Measurements from ENCODE around the gene SSTR5. TPM values are rescaled to one million over a fixed set of nuclear protein-coding genes. Genes with fewer than 3 reads are reported as not detected.
A peak's percentile ranks its signal among the peaks of the same experiment; 100 is the strongest.
"Not testable (repeated sequence)": the region's sequence is repeated elsewhere in the genome, so short reads cannot be mapped to it uniquely, and the experiment has no call there.

SSTR5 gene
- total RNA-seq, 1 donor from 2014 or later = not detected

DNA sequence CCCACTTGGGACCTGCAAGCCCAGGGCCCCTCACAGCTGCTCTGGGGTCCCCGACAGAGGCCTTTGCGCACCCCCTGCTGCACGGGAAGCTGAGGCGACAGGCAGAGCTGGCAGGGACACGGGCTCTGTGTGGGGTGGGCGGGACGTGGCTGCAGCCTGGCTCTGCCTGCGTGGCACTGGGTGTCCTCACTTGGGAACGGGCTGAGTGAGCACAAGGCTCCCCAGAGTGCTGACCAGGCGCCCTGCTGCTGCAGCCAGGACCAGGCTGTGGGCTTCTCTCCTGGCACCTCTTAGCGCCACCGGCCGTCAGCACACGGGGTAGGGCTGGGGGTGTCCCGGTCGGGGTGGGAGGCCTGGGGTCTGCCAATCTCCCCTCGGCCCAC is 16.9 kb downstream of the SSTR5 start:
- peak overlapping the region; percentile 81 to 87 for H3K27ac ChIP-seq
- no peak for DNase-seq (ENCODE audit: low spot score in 2 of 2)
- peak overlapping the region; percentile 35 to 62 for H3K4me3 ChIP-seq
- peaks cover 9 to 11% of the 10 kb centered on the region in 2 donors for H3K9me3 ChIP-seq
- H3K36me3 ChIP-seq = no peaks in the 10 kb centered on the region
- H3K4me1 ChIP-seq = peaks cover 15 to 28% of the 10 kb centered on the region in 2 donors
- H3K27me3 ChIP-seq = no peaks in the 10 kb centered on the region
- intact Hi-C loops (cut with DNase I) = loop anchor here (1.0 kb wide), 1 partner anchor 10 kb away; no protein-coding TSS in a partner anchor
- TF ChIP-seq, protein P1, sequence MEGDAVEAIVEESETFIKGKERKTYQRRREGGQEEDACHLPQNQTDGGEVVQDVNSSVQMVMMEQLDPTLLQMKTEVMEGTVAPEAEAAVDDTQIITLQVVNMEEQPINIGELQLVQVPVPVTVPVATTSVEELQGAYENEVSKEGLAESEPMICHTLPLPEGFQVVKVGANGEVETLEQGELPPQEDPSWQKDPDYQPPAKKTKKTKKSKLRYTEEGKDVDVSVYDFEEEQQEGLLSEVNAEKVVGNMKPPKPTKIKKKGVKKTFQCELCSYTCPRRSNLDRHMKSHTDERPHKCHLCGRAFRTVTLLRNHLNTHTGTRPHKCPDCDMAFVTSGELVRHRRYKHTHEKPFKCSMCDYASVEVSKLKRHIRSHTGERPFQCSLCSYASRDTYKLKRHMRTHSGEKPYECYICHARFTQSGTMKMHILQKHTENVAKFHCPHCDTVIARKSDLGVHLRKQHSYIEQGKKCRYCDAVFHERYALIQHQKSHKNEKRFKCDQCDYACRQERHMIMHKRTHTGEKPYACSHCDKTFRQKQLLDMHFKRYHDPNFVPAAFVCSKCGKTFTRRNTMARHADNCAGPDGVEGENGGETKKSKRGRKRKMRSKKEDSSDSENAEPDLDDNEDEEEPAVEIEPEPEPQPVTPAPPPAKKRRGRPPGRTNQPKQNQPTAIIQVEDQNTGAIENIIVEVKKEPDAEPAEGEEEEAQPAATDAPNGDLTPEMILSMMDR (IDR thresholded peaks at IDR 0.05) = no peak

DNA sequence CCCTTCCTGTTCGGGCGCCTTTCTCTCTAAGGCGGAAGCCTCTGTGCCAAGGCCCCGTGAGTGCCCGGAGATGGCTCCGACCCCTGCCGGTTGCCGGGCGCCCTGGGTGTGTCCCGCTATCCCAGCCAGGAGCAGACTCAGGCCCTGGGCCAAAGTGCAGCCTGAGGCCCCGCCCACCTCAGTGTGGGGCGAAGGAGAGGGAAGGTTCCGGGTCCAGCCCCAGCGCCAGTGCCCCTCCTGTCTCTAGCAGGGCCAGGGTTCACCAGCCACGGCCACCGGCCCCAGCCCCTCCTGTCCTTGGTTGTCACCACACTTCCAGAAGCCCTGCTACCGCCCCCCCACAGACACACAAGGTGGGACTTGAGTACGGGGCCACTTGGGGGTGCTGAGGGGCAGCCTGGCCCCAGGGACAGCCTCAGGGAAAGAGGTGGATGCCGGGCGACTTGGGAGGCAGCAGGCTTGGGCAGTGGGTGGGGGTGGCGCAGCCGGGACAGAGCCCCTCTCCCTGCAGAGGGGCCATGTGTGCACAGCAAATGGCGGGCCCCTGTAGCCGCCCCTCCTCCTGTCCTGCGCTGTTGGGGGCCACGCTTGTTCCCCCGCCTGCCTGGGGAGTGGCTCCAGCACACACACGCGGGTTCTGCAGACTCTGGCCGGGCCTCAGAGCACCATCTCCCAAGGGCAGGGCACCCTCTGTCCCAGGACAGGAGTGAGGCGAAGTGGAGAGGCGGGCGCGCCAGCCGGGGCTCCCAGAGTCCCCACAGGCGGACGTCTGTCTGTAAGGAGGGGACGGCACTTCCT is 17.5 kb downstream of the SSTR5 start:
- peaks cover 17 to 28% of the 10 kb centered on the region in 2 donors for H3K4me1 ChIP-seq
- peak; percentile 35 to 87 for DNase-seq (ENCODE audit: low spot score in 2 of 2)
- H3K9me3 ChIP-seq = peaks cover 3 to 6% of the 10 kb centered on the region in 2 donors
- H3K36me3 ChIP-seq = no peaks in the 10 kb centered on the region
- H3K4me3 ChIP-seq = peak overlapping the region; percentile 35 to 62
- intact Hi-C loops (cut with DNase I) = loop anchor here (1.0 to 10.0 kb wide), 2 partner anchors 11 to 375 kb away; partner anchors contain the start of gene METRN
- TF ChIP-seq, protein P1 (IDR thresholded peaks at IDR 0.05) = peak; percentile 22 to 55 (median 38)
- H3K27me3 ChIP-seq = no peaks in the 10 kb centered on the region
- peak overlapping the region; percentile 81 to 87 for H3K27ac ChIP-seq

DNA sequence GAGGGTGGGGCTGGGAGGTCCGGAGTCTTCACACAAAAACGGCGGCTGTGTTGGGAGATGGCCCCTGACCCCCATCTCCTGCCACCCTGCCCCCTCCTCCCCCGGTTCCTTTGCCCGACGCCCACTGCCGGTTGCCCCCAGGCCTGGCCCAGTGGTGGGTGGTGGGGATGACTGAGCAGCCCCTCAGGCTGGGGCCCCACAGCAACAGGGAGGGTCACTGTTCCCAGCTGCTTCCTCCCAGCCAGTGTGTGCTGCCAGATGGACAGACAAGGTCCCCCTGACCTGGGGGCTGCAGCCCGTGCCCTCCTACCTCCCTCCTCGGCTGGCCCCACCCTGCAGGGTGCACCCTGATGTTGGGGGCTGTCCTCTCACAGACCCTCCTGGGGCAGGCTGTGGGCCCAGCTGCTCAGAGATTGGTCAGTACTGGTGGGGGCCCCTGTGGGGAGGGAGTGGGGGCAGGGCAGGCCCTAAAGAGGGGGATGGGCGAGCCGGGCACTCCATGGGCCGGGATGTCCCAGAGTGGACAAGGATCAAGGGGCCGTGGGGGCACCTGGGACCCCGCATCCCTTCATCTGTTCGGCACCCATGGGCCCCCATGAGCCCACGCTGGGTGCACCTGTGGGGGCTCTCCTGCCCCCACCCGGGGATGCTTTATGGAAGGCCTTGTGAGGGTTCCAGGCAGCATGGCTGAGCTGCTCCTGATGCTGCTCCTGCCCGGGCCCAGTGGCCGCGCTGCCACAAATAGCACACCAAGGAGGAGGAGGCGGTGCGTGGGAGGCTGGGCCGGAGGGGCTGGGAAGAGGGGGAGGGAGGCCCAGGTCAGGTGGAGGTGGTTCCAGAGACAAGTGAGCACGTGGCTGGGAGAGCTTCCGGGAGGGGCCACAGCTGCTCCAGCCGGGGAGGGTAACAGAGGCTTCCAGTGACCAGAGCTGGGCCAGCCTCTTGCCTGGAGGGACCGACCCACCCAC is 18.4 kb downstream of the SSTR5 start:
- Histone ChIP-seq H3K9me3 (no peaks in the 10 kb centered on the region), H3K4me1 (peaks cover 22 to 37% of the 10 kb centered on the region in 2 donors), H3K36me3 (no peaks in the 10 kb centered on the region), H3K27me3 (no peaks in the 10 kb centered on the region), H3K27ac (peak overlapping the region; percentile 81 to 87), H3K4me3 (peak overlapping the region in 1 of 2 donors; percentile 62)
- TF ChIP-seq, protein P1 (IDR thresholded peaks at IDR 0.05) = no peak
- no peak for DNase-seq (ENCODE audit: low spot score in 2 of 2)
- intact Hi-C loops (cut with DNase I) = loop anchor here (10.0 kb wide), 1 partner anchor 376 kb away; the partner anchor contains the start of gene METRN

- Histone ChIP-seq H3K27me3 (no peaks in the 10 kb centered on the region), H3K36me3 (no peaks in the 10 kb centered on the region), H3K4me3 (no peak overlapping the region), H3K27ac (peak overlapping the region; percentile 81 to 87), H3K4me1 (peaks cover 30 to 49% of the 10 kb centered on the region in 2 donors), H3K9me3 (no peaks in the 10 kb centered on the region)
- intact Hi-C loops (cut with DNase I) = loop anchor here (10.0 kb wide), 1 partner anchor 377 kb away; the partner anchor contains the start of gene METRN
- DNase-seq (ENCODE audit: low spot score in 2 of 2) = no peak
- TF ChIP-seq, protein P1 (IDR thresholded peaks at IDR 0.05) = no peak
These were observed 19.5 kb downstream of the SSTR5 start for GRCh38 chr16:1091992-1092552.

GRCh38 chr16:1092685-1093283 is 20.2 kb downstream of the SSTR5 start:
- H3K4me3 ChIP-seq; H3K9me3 ChIP-seq; H3K27me3 ChIP-seq; H3K36me3 ChIP-seq; DNase-seq (ENCODE audit: low spot score in 2 of 2); H3K27ac ChIP-seq: not testable (repeated sequence)
- intact Hi-C loops (cut with DNase I) = loop anchor here (10.0 kb wide), 1 partner anchor 378 kb away; the partner anchor contains the start of gene METRN
- peaks cover 35 to 54% of the 10 kb centered on the region in 2 donors for H3K4me1 ChIP-seq
